ENCODE measurements around the gene AKR7A2. TPM values are rescaled to one million over a fixed set of nuclear protein-coding genes. Genes with fewer than 3 reads are reported as not detected.

The AKR7A2 gene
- total RNA-seq, 1 donor from 2014 or later, result 37.4 TPM

DNA sequence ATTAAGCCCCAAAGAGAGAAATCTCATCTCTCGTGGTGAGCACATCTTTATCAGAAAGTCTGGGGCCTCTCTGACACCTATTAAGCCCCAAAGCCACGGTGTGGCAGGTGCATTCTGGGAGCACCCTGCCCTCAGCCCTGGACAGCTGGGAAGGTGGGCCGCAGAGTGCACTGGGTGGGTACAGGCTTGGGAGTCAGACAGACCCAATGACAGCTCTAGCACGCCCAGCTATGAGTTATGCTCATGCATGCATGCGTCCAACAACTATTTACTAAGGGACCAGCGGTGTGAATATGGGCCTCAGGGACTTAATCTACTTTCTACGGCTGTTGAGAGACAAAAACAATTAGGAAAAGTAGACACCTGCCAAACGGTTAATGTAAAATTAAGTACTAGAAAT, 46.8 kb upstream of the AKR7A2 start:
- Histone ChIP-seq H3K4me1 (peaks cover 32% of the 10 kb centered on the region), H3K9me3 (no peaks in the 10 kb centered on the region), H3K27ac (no peak overlapping the region), H3K4me3 (no peak overlapping the region), H3K36me3 (peaks cover 53% of the 10 kb centered on the region), H3K27me3 (ENCODE audit: low read depth) (no peaks in the 10 kb centered on the region)
- intact Hi-C loops (cut with DNase I), result no loop called here
- DNase-seq (no peak), ATAC-seq (no peak)
- TF ChIP-seq, protein P1, sequence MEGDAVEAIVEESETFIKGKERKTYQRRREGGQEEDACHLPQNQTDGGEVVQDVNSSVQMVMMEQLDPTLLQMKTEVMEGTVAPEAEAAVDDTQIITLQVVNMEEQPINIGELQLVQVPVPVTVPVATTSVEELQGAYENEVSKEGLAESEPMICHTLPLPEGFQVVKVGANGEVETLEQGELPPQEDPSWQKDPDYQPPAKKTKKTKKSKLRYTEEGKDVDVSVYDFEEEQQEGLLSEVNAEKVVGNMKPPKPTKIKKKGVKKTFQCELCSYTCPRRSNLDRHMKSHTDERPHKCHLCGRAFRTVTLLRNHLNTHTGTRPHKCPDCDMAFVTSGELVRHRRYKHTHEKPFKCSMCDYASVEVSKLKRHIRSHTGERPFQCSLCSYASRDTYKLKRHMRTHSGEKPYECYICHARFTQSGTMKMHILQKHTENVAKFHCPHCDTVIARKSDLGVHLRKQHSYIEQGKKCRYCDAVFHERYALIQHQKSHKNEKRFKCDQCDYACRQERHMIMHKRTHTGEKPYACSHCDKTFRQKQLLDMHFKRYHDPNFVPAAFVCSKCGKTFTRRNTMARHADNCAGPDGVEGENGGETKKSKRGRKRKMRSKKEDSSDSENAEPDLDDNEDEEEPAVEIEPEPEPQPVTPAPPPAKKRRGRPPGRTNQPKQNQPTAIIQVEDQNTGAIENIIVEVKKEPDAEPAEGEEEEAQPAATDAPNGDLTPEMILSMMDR (IDR thresholded peaks at IDR 0.05), result no peak

DNA sequence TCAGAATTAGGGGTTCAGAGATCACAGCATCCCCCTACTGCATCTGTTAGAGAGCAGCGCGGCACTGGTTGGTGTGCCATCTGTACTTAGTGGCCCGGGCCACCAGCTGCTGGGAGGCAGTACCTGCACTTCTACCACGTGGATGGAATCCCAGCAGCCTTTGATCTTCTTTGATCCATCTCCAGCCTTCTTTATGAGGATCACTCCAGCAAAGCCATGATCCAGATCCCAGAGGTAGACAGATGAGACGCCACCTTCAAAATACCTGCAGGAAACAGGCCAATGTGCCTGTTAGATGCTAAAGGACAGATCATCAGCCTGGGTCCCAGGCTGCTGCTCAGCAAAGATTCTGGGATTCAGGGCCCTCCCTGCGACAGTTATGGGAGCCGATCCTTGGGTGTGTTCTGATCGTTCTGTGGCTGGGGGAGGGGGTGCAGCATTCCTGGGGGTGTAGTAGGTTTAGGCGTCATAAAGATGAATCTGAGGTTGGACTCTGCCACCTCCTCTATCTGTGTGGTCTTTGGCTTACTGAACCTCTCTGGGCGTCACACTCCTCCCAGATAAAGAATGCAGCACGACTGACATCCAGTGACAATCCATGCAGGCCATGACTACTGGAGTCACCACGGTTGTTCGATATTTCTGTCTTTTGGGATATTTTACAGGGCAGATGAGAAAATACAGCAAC, 45.5 kb upstream of the AKR7A2 start:
- Histone ChIP-seq H3K27ac (no peak overlapping the region), H3K4me3 (no peak overlapping the region), H3K4me1 (peaks cover 31% of the 10 kb centered on the region), H3K27me3 (ENCODE audit: low read depth) (no peaks in the 10 kb centered on the region), H3K9me3 (no peaks in the 10 kb centered on the region), H3K36me3 (peaks cover 65% of the 10 kb centered on the region)
- ATAC-seq (no peak), DNase-seq (no peak)
- TF ChIP-seq, protein P1 (IDR thresholded peaks at IDR 0.05), result no peak
- intact Hi-C loops (cut with DNase I), result no loop called here

DNA sequence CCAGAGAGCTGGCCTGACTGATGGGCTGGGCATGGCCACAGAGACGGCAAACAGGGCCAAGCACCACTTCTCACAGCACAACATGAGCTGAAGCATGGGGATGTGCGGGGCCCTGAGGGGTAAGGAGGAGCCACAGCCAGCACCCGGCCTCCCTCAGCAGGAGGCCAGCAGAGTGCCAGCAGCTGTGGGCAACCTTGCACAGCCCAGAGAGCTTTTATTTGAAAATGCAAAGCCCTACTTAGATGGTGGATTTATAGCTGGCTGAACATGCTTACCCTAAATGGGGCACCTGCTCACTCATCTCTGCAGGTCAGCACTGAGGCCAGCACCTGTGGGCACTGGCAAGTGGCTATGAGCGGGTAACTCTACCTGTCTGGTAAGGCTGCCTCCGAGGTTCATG, 44.3 kb upstream of the AKR7A2 start:
- peak; percentile 9 to 27 for ATAC-seq
- DNase-seq, result no peak
- intact Hi-C loops (cut with DNase I), result no loop called here

DNA sequence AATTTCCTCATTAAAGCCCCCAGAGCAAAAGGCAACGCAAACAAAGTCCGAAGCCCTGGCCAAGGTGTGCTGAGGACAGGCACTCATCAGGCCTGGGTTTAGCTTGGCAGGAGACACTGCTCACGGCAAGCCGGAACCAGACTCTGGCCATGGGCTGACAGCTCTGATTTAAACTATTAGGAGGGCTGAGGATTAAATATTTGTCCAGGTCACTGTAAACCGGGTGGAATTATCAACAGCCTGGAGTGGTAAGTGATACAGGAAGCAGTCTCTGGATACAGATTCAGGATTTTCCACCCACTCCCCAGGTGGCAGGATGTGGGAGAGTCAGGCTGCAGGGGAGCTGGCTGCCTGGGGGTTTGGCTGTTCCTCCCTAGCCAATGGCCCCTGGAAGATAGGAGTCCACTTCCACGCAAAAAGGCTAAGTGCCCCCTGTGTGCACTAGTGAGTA, 42.6 kb upstream of the AKR7A2 start:
- ATAC-seq (no peak), DNase-seq (no peak)
- no peaks in the 10 kb centered on the region for H3K9me3 ChIP-seq
- peaks cover 5% of the 10 kb centered on the region for H3K4me1 ChIP-seq
- intact Hi-C loops (cut with DNase I), result no loop called here
- H3K27me3 ChIP-seq (ENCODE audit: low read depth), result no peaks in the 10 kb centered on the region
- peaks cover 88% of the 10 kb centered on the region for H3K36me3 ChIP-seq
- no peak overlapping the region for H3K4me3 ChIP-seq
- no peak overlapping the region for H3K27ac ChIP-seq
- TF ChIP-seq, protein P1 (IDR thresholded peaks at IDR 0.05), result no peak

More for the DNA sequence above, 44.3 kb upstream of the AKR7A2 start:
- Histone ChIP-seq H3K27ac (no peak overlapping the region), H3K4me1 (peaks cover 22% of the 10 kb centered on the region), H3K4me3 (no peak overlapping the region), H3K36me3 (peaks cover 77% of the 10 kb centered on the region), H3K9me3 (no peaks in the 10 kb centered on the region), H3K27me3 (ENCODE audit: low read depth) (no peaks in the 10 kb centered on the region)
- TF ChIP-seq, protein P1 (IDR thresholded peaks at IDR 0.05), result no peak

DNA sequence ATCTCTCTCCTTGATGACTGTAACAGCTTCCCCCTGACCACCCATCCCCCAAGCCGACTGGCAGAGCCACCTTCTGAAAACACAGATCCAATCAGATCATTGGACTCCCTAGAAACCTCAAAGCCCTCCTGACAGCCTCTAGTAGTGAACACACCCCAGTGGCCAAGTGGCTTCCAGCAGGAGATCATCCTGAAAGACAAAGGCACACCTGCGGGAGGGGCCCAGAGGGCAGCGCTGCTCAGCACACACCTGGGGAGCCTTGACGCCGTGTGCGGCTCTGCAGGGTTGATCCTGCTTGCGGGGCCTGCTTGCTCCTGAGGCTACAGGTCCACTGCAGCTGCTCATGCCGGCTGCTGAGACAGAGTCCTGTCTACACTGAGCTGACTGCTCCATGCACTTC, 41.7 kb upstream of the AKR7A2 start:
- Histone ChIP-seq H3K4me1 (peaks cover 10% of the 10 kb centered on the region), H3K36me3 (peaks cover 93% of the 10 kb centered on the region), H3K9me3 (no peaks in the 10 kb centered on the region), H3K4me3 (no peak overlapping the region), H3K27me3 (ENCODE audit: low read depth) (no peaks in the 10 kb centered on the region), H3K27ac (no peak overlapping the region)
- TF ChIP-seq, protein P1 (IDR thresholded peaks at IDR 0.05), result no peak
- ATAC-seq (no peak), DNase-seq (no peak)
- intact Hi-C loops (cut with DNase I), result no loop called here
